ENCODE measurements around the gene KLK1. TPM values are rescaled to one million over a fixed set of nuclear protein-coding genes. Genes with fewer than 3 reads are reported as not detected.

Gene KLK1
- total RNA-seq, 1 experiment from 2014 or later, result 0.64 TPM

DNA sequence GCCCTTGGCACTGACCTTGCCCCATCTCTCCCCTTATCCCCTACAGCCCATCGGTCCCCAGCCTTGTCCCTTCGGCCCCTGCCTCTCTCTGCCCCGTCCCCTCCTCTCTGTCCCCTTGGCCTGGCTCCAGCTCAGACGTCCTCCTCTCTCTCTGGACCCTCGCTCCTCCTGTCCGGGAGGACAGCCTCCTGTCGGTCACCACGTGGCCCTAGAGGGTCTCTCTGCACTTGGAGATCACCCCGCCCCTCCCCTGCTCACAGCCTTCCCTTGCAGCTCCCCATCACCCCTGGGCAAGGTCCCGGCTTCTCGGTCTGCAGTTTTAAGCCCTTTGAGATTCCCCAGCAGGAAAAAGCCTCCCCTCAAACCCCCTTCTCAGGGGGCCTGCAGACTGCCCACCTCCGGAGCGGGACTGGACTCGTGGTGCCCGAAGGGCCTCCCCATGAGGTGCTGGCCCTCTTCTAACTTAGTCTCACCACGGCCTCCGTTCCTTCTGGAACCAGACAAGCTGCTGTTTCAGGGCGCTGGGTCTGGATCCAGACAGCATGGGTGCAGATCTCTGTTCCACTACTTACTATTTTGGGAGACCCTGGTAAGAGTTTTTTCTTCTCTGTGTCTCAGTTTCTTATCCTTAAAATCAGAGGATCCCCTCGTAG lies 13.1 kb upstream of the KLK1 start:
- no peak for DNase-seq (ENCODE audit: extremely low read depth, low read depth)

DNA sequence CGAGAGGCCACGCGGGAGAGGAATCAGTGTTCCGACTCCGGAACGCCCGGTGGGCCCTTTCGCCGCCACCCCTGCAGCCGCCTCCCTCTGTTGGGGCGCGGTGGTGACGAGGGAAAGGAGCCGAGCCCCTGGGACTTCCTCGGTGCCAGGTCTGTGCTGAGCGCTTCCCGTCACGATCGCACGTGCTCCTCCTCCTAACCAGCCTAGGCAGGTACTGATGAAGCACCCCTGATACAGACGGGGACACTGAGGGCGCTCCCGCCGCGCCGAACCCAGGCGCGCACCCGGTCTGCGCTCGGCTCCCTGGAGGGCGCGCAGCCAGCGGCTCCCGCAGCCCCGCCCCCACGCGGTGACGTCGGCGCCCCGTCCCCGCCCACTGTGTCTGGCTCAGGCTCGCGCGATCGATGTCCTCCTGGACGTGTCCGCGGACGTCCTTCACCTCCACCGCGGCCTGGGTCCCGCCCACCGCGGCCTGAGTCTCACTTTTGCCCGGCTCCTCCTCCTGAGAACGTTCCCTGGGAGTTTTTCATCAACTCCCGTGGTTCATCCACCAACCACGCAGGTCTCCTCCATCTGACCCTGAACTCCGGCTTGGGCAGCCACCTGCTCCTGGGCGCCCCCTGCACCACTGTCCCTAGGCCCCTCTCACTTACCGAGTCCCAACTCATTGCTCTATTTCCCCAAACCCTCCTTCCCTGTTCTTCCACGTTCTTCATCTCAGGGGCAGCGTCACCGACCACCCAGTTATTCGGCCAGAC lies 12.4 kb upstream of the KLK1 start:
- DNase-seq (ENCODE audit: extremely low read depth, low read depth), result peak; percentile 59

GRCh38 chr19:50835103-50835784 lies 11.7 kb upstream of the KLK1 start:
- no peak for DNase-seq (ENCODE audit: extremely low read depth, low read depth)

DNA sequence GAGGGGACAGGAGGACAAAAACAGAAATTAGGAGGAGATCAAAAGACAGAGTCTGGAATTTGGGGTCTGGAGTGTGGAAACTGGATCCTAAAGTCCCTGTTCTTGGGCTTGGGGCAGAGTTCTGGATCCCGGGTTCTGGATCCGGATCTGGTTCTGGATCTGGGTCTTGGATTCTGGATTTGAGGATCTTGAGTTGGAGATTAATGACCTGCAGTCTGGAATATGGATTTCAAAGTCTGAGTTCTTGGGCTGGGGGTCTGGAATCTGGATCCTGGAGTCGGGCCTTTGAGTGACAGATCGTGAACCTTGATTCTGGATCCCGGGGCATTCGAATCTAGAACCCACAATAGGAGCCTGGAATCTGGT lies 10.2 kb upstream of the KLK1 start:
- DNase-seq (ENCODE audit: extremely low read depth, low read depth), result no peak

- no peak for DNase-seq (ENCODE audit: extremely low read depth, low read depth)
These were observed 9.7 kb upstream of the KLK1 start, which contains the start of gene KLK15 for GRCh38 chr19:50833117-50833801. Gene KLK15 (minus strand): TSS chr19:50833574. CDS start chr19:50831492, 2,082 bp downstream.

- DNase-seq (ENCODE audit: extremely low read depth, low read depth), result no peak
These were observed 9.1 kb upstream of the KLK1 start for GRCh38 chr19:50832666-50833065.

DNA sequence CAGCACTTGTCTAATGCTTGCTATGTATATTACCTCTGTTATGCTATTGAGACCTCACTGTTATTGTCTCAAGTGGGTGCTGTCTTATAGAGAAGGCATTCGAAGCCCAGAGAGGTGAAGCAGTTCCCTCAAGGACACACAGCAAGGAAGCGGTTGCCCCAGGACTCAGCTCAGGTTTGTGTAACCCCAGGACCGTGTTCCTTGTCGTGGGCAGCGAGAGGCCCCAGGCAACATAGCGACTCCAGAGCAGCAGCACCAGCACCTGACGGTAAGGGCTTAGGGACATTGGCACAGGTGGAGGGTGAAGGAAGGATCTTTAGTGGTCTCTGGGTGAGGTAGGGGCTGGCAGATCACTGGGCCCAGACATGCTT lies 7.4 kb upstream of the KLK1 start:
- DNase-seq (ENCODE audit: extremely low read depth, low read depth), result no peak

GRCh38 chr19:50830266-50831025 lies 6.9 kb upstream of the KLK1 start:
- DNase-seq (ENCODE audit: extremely low read depth, low read depth), result no peak

- DNase-seq (ENCODE audit: extremely low read depth, low read depth), result no peak
These were observed 6.2 kb upstream of the KLK1 start for GRCh38 chr19:50829801-50830200.

GRCh38 chr19:50827476-50827875 lies 3.9 kb upstream of the KLK1 start:
- DNase-seq (ENCODE audit: extremely low read depth, low read depth), result no peak

DNA sequence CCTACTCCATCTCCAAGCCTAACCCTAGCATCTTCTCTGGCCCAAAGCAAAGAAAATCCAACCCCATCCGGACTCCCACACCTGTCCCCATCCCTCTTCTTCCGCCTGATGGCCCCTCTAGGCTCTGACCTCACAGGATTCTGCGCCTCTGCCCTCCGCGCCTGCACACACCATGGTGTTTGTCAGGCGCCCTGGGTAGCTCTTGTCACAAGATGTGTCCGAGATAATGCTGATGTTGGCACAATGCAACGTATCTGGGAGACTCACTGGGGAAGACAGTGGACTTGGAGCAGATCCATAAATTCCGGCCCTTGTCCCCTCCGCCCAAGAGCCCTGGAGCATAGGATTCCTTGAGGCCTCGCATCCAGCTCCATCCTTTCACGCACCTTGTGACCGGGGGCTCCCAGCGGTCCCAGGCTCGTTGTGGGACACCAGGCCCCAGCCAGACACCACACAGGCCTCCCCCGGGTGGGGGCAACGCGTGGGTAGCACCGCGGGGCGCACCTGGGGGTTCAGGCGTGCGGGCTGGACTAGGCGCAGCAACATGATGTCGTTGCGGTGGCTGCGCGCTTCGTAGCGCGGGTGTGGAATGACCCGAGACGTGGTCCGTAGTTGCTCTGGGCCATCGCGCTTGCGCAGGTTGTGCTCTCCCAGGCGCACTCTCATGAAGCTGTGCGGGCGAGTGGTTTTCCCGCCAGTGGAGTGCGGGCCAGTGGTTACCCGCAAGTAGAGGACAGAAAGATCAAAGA lies 3.1 kb upstream of the KLK1 start:
- DNase-seq (ENCODE audit: extremely low read depth, low read depth), result no peak

DNA sequence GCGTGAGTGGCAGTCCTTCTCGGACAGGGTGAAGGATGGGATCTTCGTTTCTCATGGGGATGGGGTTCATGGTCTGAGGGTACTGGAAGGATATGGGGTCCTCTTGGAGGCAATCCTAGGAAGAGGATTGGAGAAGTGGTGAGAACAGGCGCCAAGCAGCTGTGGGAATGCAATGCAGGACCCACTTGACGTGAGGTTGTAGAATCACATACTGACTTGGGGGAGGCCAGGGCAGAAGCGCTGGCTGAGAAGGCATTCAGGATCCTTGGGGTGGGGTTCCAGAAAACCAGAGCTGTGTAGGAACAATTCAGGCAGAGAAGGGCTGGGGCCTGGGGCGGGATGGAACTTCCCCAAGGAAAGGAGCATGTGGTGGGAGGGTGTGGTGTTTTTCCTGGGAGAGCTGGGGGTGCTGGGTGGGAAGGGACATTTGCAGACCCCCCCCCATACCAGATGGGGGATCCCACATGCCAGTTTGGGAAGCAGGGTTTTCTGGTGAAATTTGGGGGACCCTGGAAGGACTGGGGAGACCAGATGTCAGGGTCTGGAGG lies 852 bp downstream of the KLK1 start:
- no peak for DNase-seq (ENCODE audit: extremely low read depth, low read depth)

DNA sequence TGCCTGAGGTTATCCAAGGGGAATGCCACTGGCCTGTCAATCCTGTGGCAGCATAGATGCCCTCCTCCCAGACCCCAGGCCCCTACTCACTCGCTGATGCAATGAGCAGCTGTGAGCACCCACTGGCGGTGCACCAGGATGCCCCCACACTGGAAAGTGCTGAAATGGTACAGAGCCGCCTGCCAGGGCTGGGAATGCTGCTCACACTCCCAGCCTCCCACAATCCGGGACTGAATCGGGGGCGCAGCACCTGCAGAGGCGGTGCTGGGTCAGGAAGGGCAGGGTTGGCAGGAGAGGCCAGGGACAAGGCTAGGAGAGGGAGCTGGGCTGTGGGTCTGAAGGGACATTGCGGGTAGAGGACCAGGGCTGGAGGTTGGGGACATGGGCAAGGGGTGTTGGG lies 2.0 kb downstream of the KLK1 start:
- no peak for DNase-seq (ENCODE audit: extremely low read depth, low read depth)

- DNase-seq (ENCODE audit: extremely low read depth, low read depth), result no peak
These were observed 2.4 kb downstream of the KLK1 start for GRCh38 chr19:50821248-50821612.

GRCh38 chr19:50820549-50821247 lies 2.9 kb downstream of the KLK1 start:
- no peak for DNase-seq (ENCODE audit: extremely low read depth, low read depth)

- no peak for DNase-seq (ENCODE audit: extremely low read depth, low read depth)
These were observed 3.5 kb downstream of the KLK1 start for GRCh38 chr19:50820086-50820485.

GRCh38 chr19:50819636-50820035 lies 4.0 kb downstream of the KLK1 start:
- DNase-seq (ENCODE audit: extremely low read depth, low read depth), result no peak

DNA sequence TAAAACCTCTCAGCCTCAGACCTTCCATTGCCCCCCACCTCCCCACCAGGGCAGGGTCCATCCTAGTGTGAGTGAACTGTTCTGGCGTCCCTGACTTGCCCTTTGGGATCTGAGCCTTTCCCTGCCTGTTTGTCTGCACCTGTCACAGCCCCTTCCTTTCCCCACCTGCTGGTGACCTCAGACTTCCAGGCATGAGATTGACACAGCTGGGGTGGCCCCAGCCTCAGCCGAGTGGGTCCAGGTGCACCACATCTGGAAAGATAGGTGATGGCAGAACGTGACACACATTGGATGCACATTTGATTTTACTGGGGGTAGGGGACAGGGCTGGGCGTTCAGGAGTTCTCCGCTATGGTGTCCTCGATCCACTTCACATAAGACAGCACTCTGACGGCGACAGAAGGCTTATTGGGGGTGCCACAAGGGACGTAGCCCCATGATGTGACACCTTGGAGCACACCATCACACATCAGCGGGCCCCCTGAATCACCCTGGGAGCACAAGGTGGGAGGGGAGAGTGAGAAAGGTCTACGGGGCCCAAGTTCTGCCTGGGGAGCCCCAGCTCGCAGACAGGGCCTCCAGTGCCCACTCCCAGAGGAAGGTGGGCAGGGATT lies 4.6 kb downstream of the KLK1 start:
- DNase-seq (ENCODE audit: extremely low read depth, low read depth), result no peak
